ENCODE data around the gene ADGRG6.
A peak's percentile ranks its signal among the peaks of the same experiment; 100 is the strongest.

The ADGRG6 gene

DNA sequence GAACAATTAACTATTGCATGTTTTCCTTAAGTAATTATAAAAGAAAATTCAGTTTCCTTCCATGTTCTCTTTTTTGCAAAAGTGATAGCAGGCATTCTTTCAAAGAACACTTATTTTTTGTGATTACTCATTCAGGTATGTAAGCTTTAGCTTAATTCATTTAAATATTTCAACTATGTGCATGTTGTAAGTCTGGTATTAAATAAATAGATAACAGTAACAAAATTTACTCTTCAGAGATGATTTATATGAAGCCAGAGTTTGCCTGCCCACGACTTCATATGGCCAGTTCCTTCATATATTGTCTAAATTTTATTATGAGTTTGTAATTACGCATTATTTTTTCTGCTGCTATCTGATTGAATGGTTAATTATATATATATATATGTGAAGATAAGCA lies 110.9 kb downstream of the ADGRG6 start:
- TF ChIP-seq, protein P1, sequence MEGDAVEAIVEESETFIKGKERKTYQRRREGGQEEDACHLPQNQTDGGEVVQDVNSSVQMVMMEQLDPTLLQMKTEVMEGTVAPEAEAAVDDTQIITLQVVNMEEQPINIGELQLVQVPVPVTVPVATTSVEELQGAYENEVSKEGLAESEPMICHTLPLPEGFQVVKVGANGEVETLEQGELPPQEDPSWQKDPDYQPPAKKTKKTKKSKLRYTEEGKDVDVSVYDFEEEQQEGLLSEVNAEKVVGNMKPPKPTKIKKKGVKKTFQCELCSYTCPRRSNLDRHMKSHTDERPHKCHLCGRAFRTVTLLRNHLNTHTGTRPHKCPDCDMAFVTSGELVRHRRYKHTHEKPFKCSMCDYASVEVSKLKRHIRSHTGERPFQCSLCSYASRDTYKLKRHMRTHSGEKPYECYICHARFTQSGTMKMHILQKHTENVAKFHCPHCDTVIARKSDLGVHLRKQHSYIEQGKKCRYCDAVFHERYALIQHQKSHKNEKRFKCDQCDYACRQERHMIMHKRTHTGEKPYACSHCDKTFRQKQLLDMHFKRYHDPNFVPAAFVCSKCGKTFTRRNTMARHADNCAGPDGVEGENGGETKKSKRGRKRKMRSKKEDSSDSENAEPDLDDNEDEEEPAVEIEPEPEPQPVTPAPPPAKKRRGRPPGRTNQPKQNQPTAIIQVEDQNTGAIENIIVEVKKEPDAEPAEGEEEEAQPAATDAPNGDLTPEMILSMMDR (conservative IDR thresholded peaks at IDR 0.05; ENCODE audit: low read length): no peak
- no peak overlapping the region for H3K4me3 ChIP-seq (ENCODE audit: low read length)
- no peak for DNase-seq (ENCODE audit: low read depth)

DNA sequence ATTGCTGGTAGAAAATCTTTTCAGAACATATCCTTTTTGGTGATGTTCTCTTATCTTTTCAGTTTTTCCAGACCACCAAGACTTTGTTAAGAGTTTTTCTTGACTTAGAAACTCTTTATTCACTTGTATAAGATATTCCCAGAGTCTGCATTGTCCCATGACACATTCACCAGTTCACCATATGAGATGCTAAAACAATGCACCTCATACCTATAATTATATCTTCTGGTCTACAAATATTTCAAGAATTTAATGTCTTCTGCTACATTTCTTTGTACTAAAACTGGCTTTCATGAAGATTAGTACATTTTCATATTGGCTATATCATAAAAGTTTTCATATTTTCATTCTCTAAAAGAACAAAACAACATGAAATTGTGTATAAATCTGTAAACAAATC lies 111.3 kb downstream of the ADGRG6 start:
- TF ChIP-seq, protein P1 (conservative IDR thresholded peaks at IDR 0.05; ENCODE audit: low read length): no peak
- H3K4me3 ChIP-seq (ENCODE audit: low read length): no peak overlapping the region
- peak; percentile 60 for DNase-seq (ENCODE audit: low read depth)

DNA sequence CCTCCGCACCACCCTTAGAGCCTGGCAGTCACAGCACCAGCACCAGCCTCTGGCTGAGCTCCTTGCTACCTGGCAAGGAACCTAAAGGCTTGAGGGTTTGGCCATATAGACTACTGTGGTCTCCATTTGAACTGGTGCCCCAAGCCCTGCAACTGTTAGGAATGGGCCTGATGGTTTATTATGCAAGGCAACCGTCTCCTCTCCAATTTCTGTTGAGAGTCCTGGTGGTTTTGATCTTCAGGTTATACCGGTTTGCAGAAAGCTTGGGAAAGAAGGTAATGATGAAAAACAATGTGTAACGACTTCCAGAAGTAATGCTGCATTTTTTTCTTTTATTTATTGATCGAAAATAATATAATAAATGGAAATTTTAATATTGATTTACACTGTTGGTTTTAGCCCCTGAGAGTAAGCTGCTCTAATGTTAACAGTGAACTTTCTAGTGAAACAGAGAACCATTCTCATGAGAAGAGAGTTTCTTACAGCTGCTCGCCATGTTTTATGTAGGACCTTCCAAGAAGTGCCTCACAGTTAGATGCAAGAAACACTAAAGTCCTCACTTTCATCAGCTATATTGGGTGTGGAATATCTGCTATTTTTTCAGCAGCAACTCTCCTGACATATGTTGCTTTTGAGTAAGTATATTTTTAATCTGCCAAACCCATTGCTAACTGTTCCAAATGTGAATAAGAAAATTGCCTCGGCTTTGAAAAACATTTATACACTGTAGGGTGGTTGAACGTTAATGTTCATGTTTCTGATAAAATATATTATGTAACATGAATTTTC lies 112.8 kb downstream of the ADGRG6 start:
- no peak for DNase-seq (ENCODE audit: low read depth)
- TF ChIP-seq, protein P1 (conservative IDR thresholded peaks at IDR 0.05; ENCODE audit: low read length): no peak
- H3K4me3 ChIP-seq (ENCODE audit: low read length): no peak overlapping the region

DNA sequence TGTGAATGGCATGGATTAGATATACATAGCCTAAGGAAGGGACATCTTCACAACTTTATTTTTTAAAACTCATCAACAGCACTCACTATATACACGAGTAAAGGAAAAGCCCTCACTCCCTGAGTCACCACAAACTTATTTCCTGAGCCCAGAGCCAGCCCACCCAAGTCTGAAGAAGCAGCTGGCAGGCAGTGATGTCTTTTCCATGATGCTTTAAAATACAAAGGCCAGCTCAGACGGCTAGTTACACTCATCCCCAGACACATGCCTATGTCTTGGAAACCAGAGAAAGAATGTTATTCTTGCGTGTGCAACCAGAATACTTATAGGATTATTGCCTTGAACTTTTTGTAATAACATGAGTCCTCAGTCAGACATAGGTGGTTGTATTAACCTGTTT lies 114.4 kb downstream of the ADGRG6 start:
- peak; percentile 95 for DNase-seq (ENCODE audit: low read depth)
- TF ChIP-seq, protein P1 (conservative IDR thresholded peaks at IDR 0.05; ENCODE audit: low read length): no peak
- H3K4me3 ChIP-seq (ENCODE audit: low read length): no peak overlapping the region

DNA sequence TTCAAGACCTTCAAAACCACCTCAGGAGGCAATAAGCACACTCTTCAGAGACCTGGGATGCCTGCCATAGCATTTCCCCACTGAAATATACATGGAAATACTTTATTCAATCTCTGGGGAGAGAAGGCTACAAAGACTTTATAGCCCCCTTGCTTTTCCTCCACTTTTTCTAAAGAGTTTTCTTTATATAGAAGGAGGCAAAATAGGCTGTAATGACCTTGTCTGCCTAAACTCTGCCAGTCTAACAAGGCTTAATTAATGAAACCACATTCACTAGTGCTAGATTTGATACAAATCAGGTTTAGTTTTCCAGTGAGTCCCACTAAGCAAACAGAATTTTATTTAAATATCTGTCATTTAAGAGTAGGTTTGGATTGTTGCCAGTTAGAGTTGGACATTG lies 114.9 kb downstream of the ADGRG6 start:
- H3K4me3 ChIP-seq (ENCODE audit: low read length): no peak overlapping the region
- TF ChIP-seq, protein P1 (conservative IDR thresholded peaks at IDR 0.05; ENCODE audit: low read length): no peak
- no peak for DNase-seq (ENCODE audit: low read depth)

DNA sequence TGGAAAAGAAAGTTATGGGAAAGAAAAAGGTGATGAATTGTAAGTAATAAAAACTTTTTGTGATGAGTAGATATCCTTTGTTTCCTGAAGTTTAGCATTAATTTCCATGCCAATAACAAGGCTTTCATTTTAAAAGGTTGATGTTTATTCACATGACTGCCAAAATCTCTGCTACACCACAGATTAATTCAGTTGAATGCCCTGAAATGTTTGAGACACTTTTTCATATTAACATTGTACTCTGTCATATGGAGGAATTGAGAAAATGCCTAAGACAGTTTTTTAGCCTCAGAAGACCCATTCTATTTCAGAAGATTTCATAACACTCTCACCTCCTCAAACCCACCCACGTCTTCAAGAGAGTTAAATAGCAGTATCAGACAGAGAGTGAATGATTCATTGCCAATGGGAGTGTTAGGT lies 115.5 kb downstream of the ADGRG6 start:
- H3K4me3 ChIP-seq (ENCODE audit: low read length): no peak overlapping the region
- DNase-seq (ENCODE audit: low read depth): no peak
- TF ChIP-seq, protein P1 (conservative IDR thresholded peaks at IDR 0.05; ENCODE audit: low read length): no peak

DNA sequence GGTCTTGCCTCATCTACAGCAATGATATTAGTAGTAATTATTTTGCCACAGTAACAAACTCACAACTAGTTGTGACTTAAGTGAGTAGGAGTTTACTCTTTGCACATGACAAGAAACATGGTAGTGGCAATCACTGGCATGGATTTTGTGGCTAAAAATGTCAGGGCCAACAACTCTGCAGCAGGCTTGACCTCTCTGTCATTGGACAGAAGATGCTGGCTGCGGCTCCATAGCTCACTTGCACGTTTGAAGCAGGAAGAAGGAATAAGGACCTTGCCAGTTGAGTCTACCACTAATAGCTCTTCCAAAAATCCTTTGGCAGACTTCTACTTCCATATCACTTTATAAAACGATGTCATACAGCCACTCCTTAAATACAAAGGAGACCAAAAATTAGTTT lies 117.3 kb downstream of the ADGRG6 start:
- no peak overlapping the region for H3K4me3 ChIP-seq (ENCODE audit: low read length)
- TF ChIP-seq, protein P1 (conservative IDR thresholded peaks at IDR 0.05; ENCODE audit: low read length): no peak
- no peak for DNase-seq (ENCODE audit: low read depth)

Measured in AG10803 (cell line).